ENCODE data around the gene GPR151. TPM values are rescaled to one million over a fixed set of nuclear protein-coding genes. Genes with fewer than 3 reads are reported as not detected.

The GPR151 gene
- polyA plus RNA-seq, 3 donors: not detected

GRCh38 chr5:146521403-146522106 lies 5.6 kb upstream of the GPR151 start:
- no peak for TF ChIP-seq CTCF (IDR thresholded peaks at IDR 0.05)
- Histone ChIP-seq H3K4me1 (ENCODE audit: control insufficient read depth in 1 of 2, insufficient read depth in 2 of 2, low read length in 2 of 2) (no peaks in the 10 kb centered on the region), H3K9me3 (replicated peaks in 1 of 2; ENCODE audit: control insufficient read depth in 1 of 2, insufficient read depth in 1 of 2, low read length in 2 of 2) (no peaks in the 10 kb centered on the region), H3K36me3 (replicated peaks in 1 of 2; ENCODE audit: control insufficient read depth in 1 of 2, insufficient read depth in 2 of 2, low read length in 2 of 2) (no peaks in the 10 kb centered on the region), H3K79me2 (ENCODE audit: insufficient read depth, low read length) (no peaks in the 10 kb centered on the region), H3K4me3 (replicated peaks in 1 of 3; ENCODE audit: low read depth in 2 of 3, low read length in 3 of 3) (no peak overlapping the region), H3K4me2 (replicated peaks; ENCODE audit: extremely low read depth, low read length, poor library complexity, severe bottlenecking) (no peak overlapping the region), H4K20me1 (ENCODE audit: insufficient read depth, low read length) (no peaks in the 10 kb centered on the region), H3K27me3 (ENCODE audit: control insufficient read depth in 2 of 2, insufficient read depth in 2 of 2, low read length in 2 of 2) (no peaks in the 10 kb centered on the region), H2AFZ (ENCODE audit: insufficient read depth, low read depth, low read length, poor library complexity, severe bottlenecking) (no peak overlapping the region), H3K27ac (ENCODE audit: low read depth in 1 of 2, low read length in 2 of 2) (no peak overlapping the region), H3K9ac (ENCODE audit: insufficient read depth, low read length, poor library complexity, severe bottlenecking) (no peak overlapping the region)
- 90% methylated on average over 7 of the region's 8 CpGs for WGBS (ENCODE audit: insufficient coverage)
- Mint-ChIP-seq H3K4me3 (no peak overlapping the region), H3K4me1 (peaks cover 2% of the 10 kb centered on the region), H3K27me3 (ENCODE audit: low read depth in 3 of 3) (peaks cover 0 to 2% (median under 1%) of the 10 kb centered on the region in 3 donors), H3K27ac (no peak overlapping the region), H3K9me3 (no peaks in the 10 kb centered on the region), H3K36me3 (no peaks in the 10 kb centered on the region)
- intact Hi-C loops (cut with micrococcal nuclease): no loop called here
- DNase-seq: no peak

GRCh38 chr5:146520731-146521130 lies 4.7 kb upstream of the GPR151 start:
- no peaks in the 10 kb centered on the region for H3K9me3 Mint-ChIP-seq
- H3K36me3 ChIP-seq (replicated peaks in 1 of 2; ENCODE audit: control insufficient read depth in 1 of 2, insufficient read depth in 2 of 2, low read length in 2 of 2): no peaks in the 10 kb centered on the region
- H3K27me3 Mint-ChIP-seq (ENCODE audit: low read depth in 3 of 3): peaks cover 0 to 2% (median 0%) of the 10 kb centered on the region in 3 donors
- TF ChIP-seq CTCF (IDR thresholded peaks at IDR 0.05): no peak
- no peak overlapping the region for H3K9ac ChIP-seq (ENCODE audit: insufficient read depth, low read length, poor library complexity, severe bottlenecking)
- no peak overlapping the region for H3K27ac Mint-ChIP-seq
- no peaks in the 10 kb centered on the region for H3K4me1 ChIP-seq (ENCODE audit: control insufficient read depth in 1 of 2, insufficient read depth in 2 of 2, low read length in 2 of 2)
- WGBS (ENCODE audit: insufficient coverage): no CpG with 5 or more reads among the region's 2 CpGs
- no peaks in the 10 kb centered on the region for H3K9me3 ChIP-seq (replicated peaks in 1 of 2; ENCODE audit: control insufficient read depth in 1 of 2, insufficient read depth in 1 of 2, low read length in 2 of 2)
- no peak overlapping the region for H3K4me3 Mint-ChIP-seq
- H3K4me1 Mint-ChIP-seq: peaks cover 2% of the 10 kb centered on the region
- no peaks in the 10 kb centered on the region for H3K27me3 ChIP-seq (ENCODE audit: control insufficient read depth in 2 of 2, insufficient read depth in 2 of 2, low read length in 2 of 2)
- H3K4me3 ChIP-seq (replicated peaks in 1 of 3; ENCODE audit: low read depth in 2 of 3, low read length in 3 of 3): no peak overlapping the region
- intact Hi-C loops (cut with micrococcal nuclease): no loop called here
- H3K4me2 ChIP-seq (replicated peaks; ENCODE audit: extremely low read depth, low read length, poor library complexity, severe bottlenecking): no peak overlapping the region
- no peaks in the 10 kb centered on the region for H4K20me1 ChIP-seq (ENCODE audit: insufficient read depth, low read length)
- no peak for DNase-seq
- no peaks in the 10 kb centered on the region for H3K36me3 Mint-ChIP-seq
- no peak overlapping the region for H2AFZ ChIP-seq (ENCODE audit: insufficient read depth, low read depth, low read length, poor library complexity, severe bottlenecking)
- H3K79me2 ChIP-seq (ENCODE audit: insufficient read depth, low read length): no peaks in the 10 kb centered on the region
- no peak overlapping the region for H3K27ac ChIP-seq (ENCODE audit: low read depth in 1 of 2, low read length in 2 of 2)

All from CD14-positive monocyte (primary cell).